GM18520 (cell line): ENCODE data around the gene VCP.

Experiments used
- ATAC-seq: cut with Tn5 transposase; IDR thresholded peaks from one replicate; pipeline ENCODE4 v1.9.1; 2021; ENCODE audit not compliant: unreplicated experiment

Gene VCP

GRCh38 chr9:35072461-35073278, at the start of gene VCP:
VCP (minus strand) TSS chr9:35072625; CDS start chr9:35072353, 272 bp downstream.
- peak; percentile 81 for ATAC-seq

- peak; percentile 41 for ATAC-seq
These were observed 44.6 kb upstream of the VCP start for GRCh38 chr9:35116898-35117551.

GRCh38 chr9:35116539-35116897, 44.1 kb upstream of the VCP start:
- ATAC-seq, result no peak

GRCh38 chr9:35115680-35116538, 43.5 kb upstream of the VCP start, which contains the start of gene ATOSB:
ATOSB (minus strand) TSS chr9:35115862; CDS start chr9:35108274, 7,588 bp downstream.
- peak; percentile 40 for ATAC-seq

GRCh38 chr9:35114840-35115628, 42.6 kb upstream of the VCP start:
- no peak for ATAC-seq

- ATAC-seq, result no peak
These were observed 41.9 kb upstream of the VCP start for GRCh38 chr9:35114113-35114839.

GRCh38 chr9:35112257-35113020, 40.0 kb upstream of the VCP start:
- no peak for ATAC-seq

- ATAC-seq, result peak; percentile 72
These were observed 38.8 kb upstream of the VCP start for GRCh38 chr9:35111001-35111933.

- no peak for ATAC-seq
These were observed 37.9 kb upstream of the VCP start for GRCh38 chr9:35110327-35110761.

GRCh38 chr9:35108946-35109575, 36.6 kb upstream of the VCP start:
- ATAC-seq, result no peak

- no peak for ATAC-seq
These were observed 36.0 kb upstream of the VCP start for GRCh38 chr9:35108461-35108860.

- no peak for ATAC-seq
These were observed 35.2 kb upstream of the VCP start for GRCh38 chr9:35107297-35108290.

GRCh38 chr9:35106343-35106730, 33.9 kb upstream of the VCP start:
- no peak for ATAC-seq

GRCh38 chr9:35105571-35106342, 33.3 kb upstream of the VCP start:
- no peak for ATAC-seq

- ATAC-seq, result no peak
These were observed 32.7 kb upstream of the VCP start for GRCh38 chr9:35105126-35105525.

- no peak for ATAC-seq
These were observed 32.2 kb upstream of the VCP start for GRCh38 chr9:35104586-35104985.
